ENCODE results near the gene CAB39.

- TF ChIP-seq CTCF (conservative IDR thresholded peaks at IDR 0.05 in 1 of 2, IDR thresholded peaks at IDR 0.05 in 1 of 2; ENCODE audit: low read depth in 1 of 2, low read length in 2 of 2) (no peak), EZH2 (IDR thresholded peaks at IDR 0.05; ENCODE audit: low read length, missing control alignments) (no peak)
Observed at GRCh38 chr2:230829293-230829692, 116.7 kb downstream of the CAB39 start.

Measured in fibroblast of lung (primary cell).